Muscle of back (tissue), 13 donors: ENCODE results near the gene RUFY2. TPM values are rescaled to one million over a fixed set of nuclear protein-coding genes. Genes with fewer than 3 reads are reported as not detected.

ENCODE experiments used
- DNase-seq, 3 donors: peaks; one replicate each; pipeline versions ENCODE4 v3.0.0 to v3.0.0-alpha.2; 2013
- long read RNA-seq, 9 donors: transcript quantifications; one replicate each; lab custom pipeline, GENCODE V29; 2026
- polyA plus RNA-seq, 10 donors: library from polyadenylated mRNA; unstranded; fragments of 120-200 nt; gene quantifications; one replicate each; pipeline ENCODE4 v1.2.1, GENCODE V29; 2013; ENCODE audit not compliant: insufficient read length in 10 of 10

RUFY2 gene, protein sequence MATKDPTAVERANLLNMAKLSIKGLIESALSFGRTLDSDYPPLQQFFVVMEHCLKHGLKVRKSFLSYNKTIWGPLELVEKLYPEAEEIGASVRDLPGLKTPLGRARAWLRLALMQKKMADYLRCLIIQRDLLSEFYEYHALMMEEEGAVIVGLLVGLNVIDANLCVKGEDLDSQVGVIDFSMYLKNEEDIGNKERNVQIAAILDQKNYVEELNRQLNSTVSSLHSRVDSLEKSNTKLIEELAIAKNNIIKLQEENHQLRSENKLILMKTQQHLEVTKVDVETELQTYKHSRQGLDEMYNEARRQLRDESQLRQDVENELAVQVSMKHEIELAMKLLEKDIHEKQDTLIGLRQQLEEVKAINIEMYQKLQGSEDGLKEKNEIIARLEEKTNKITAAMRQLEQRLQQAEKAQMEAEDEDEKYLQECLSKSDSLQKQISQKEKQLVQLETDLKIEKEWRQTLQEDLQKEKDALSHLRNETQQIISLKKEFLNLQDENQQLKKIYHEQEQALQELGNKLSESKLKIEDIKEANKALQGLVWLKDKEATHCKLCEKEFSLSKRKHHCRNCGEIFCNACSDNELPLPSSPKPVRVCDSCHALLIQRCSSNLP
- polyA plus RNA-seq: 10 to 100 TPM; 10.4 to 27.9 (median 15.9) TPM
- long read RNA-seq, donor 1: 0 reads
- long read RNA-seq, donor 2, partial matches to known transcripts: 0 of 1 reads
- long read RNA-seq, donor 2, other reads (novel, unspliced or antisense): 0 of 1 reads
- long read RNA-seq, donor 3: 0 reads
- long read RNA-seq, donor 4: 0 reads
- long read RNA-seq, donor 5, partial matches to known transcripts: 0 of 2 reads
- long read RNA-seq, donor 5, other reads (novel, unspliced or antisense): 0 of 2 reads
- long read RNA-seq, donor 6: 0 reads
- long read RNA-seq, donor 7: 0 reads
- long read RNA-seq, donor 8, partial matches to known transcripts: 0 of 1 reads
- long read RNA-seq, donor 8, other reads (novel, unspliced or antisense): 0 of 1 reads
- long read RNA-seq, donor 9, partial matches to known transcripts: 9 of 17 reads
- long read RNA-seq, donor 9, other reads (novel, unspliced or antisense): 8 of 17 reads

DNA sequence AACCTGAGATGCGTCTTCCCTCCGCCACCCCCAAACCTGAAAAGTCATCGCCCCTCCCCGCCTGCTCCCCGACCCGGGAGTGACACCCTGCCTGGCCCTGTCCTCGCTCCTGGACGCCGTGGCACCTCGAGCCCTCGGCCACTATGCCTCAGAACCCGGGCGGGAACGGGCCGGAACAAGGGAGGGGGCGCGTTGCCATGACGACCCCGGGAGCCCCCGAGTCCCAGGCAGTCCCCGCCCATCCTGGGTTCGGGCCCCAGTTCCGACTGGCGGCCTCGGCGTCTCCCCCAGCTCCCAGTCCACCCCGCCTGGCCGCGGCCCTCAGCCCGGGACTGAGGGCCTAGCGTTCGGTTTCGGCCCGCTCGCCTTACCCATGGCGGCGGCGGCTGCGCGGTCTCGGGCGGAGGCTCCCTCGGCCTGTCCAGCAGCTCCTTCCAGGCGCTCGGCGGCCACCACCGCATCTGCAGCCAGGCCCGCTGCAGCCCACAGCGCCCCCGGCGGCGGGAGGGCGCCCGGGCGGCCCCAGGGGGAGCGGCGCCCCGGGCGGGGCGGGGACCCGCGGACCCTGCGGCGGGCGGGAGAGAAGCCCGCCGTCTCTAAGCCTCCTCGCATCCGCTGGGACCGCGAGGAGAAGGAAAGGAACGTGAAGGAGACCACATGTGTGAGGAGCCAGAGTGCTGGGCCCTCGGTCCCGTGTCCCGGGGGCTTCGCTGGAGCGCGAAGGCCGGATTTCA is at the start of gene RUFY2:
Gene RUFY2, minus strand, starts transcription at position 463 of the 734 bp plus-strand sequence. Its CDS starts 88 bp downstream, at position 375.
- peak; percentile 78 to 96 (median 90) for DNase-seq

GRCh38 chr10:68449698-68450097 is 42.6 kb upstream of the RUFY2 start:
- DNase-seq: peak; percentile 34 to 45 (median 38)

DNA sequence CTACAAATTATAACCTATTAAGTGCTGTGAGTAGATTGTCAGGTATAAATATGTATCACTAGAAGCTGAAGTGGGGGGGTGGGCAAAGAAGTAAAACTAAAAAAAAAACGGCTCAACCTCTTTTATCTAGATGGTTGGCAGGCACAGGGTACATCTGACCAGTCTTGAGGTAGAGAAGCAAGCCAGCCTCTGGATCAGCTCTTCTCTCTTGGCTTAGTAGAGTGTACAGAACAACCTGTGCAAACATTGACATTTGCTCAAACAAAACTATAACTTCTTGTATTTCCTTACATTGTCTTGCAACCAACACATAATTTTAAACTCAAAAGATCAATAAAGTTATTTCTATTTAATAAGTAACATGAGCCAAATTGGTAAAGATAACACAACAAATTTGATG is 39.1 kb upstream of the RUFY2 start:
- DNase-seq: no peak

GRCh38 chr10:68442971-68443370 is 35.9 kb upstream of the RUFY2 start:
- no peak for DNase-seq

DNA sequence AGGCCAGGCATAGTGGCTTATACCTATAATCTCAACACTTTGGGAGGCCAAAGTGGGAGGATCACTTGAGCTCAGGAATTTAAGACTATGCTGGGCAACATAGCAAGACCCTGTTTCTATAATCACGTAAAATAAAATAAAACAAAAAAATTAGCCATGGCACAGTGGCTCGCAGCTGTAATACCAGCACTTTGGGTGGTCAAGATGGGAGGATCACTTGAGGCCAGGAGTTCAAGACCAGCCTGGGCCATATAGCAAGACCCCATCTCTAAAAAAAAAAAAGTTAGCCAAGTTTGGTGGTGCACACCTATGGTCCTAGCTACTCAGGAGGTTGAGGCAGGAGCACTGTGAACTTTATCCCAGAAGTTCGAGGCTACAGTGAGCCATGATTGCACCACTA is 33.8 kb upstream of the RUFY2 start:
- DNase-seq: no peak

DNA sequence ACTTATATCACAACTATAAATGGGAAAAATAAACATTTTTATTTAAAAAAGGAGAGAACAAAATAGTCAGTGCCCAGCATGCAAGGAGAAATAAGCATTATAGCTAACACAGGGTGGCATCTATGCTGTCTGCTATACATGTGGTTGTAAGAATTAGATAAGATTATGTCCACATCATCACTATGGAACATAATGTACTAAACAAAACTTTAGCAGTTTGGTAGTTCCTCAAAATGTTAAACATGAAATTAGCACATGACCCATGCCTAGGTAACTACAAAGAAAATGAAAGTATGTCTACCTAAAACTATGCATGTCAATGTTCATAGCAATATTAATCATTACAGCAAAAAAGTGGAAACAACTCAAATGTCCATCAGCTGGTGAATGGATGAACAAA is 28.7 kb upstream of the RUFY2 start:
- no peak for DNase-seq

DNA sequence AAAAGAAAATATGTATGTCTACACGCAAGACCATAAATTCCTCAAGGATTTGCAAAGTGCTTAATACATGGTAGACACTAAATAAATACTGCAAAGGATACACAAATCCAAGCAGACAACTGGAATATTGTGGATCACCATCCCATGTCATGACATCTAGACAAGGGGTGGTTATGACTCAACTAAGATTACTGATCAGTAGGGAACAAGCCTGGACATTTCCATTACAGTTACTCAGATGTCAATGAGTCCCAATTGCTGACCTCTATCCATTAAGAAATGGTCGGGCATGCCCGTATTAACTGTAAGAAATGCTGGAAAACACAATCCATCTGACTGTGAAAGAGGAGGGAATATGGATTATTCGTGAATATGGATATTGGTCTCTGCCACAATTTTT is 27.6 kb upstream of the RUFY2 start:
- no peak for DNase-seq

- no peak for DNase-seq
These were observed 21.5 kb upstream of the RUFY2 start for GRCh38 chr10:68428396-68429104.

DNA sequence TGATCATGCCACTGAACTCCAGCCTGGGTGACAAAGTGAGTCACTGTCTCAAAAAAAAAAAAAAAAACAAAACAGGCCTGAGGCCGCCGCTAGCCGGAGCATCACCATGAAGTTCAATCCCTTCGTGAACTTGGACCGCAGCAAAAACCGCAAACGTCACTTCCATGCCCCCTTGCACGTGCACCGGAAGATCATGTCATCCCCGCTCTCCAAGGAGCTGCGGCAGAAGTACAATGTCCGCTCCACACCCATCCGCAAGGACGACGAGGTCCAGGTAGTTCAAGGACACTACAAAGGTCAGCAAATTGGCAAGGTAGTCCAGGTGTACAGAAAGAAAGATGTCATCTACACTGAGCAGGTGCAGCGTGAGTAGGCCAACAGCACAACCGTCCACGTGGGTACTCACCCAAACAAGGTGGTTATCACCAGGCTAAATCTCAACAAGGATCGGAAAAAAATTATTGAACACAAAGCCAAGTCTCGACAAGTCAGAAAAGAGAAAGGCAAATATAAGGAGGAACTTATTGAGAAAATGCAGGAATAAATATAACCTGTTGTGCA is 17.5 kb upstream of the RUFY2 start:
- no peak for DNase-seq

DNA sequence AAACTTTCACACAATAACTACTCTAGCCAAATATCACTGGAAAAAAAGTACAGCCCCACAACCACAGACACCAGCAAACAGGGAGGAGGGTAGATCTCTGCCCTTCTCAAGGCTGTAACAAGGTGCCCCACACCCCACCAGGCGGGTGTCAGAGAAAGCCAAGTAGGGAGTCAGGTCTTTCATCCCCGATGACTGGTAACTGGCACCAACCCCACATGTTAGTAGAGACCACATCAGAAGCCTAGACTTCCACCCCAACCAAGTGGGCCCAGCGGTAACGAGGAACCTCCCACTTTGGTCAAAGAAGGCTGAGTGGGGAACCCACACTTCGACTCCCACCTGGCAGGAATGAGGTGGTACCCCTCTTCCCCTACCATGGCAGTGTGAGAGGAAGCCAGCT is 16.4 kb upstream of the RUFY2 start:
- DNase-seq: no peak

- DNase-seq: no peak
These were observed 12.3 kb upstream of the RUFY2 start for GRCh38 chr10:68419376-68419775.

DNA sequence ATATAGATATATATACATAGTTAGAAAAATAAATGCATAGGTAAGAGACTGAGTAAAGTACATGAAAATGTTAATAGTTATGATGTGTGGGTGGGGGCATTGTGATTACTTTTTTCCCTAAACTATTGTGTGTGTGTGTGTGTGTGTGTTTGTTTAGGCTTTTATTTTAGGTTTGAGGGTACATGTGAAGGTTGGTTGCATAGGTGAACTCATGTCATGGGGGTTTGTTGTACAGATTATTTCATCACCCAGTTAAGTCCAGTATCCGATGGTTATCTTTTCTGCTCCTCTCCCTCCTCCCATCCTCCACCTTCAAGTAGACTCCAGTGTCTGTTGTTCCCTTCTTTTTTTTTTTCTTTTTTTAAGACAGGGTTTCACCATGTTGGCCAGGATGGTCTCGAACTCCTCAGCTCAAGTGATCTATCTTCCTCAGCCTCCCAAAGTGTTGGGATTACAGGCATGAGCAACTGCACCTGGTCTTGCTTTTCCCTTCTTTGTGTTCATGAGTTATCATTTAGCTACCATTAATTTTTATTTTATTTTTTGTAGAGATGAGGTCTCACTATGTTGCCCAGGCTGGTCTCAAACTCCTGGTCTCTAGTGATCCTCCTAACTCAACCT is 1.9 kb upstream of the RUFY2 start:
- DNase-seq: no peak

DNA sequence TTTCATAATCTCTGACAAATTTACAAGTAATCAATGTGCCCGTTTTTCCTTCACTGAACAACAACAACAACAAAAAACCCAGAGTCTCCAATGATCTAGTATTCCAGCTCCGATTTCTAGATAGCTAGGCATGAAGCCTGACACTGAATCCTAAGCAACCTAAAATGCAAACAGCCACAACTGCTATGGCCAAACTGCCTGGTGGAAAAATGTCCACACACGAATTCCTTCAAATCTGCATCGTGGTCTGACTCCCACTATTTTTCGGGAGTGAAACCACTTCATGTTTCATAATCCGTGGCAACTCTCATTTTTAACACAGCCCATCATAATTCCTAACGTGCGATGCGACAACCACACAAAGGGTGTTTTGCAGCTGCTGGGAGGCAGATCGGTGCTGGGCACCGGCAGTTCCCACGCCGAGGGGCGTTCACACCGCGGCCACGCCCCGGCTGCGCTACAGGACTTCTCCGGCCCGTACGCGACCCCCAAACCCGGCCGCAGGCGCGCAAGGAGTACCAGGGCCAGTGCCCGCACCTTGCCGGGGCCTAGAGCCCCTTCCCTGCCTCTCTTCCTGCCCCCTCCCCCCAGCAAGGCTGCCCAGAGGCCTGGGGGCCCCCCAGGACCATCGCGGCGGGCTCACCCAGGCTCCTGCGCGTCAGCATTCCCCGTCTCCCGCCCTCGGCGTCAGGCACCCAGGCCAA is 814 bp downstream of the RUFY2 start:
- peak; percentile 49 to 92 (median 68) for DNase-seq

GRCh38 chr10:68403701-68404100 is 3.4 kb downstream of the RUFY2 start:
- DNase-seq: no peak

GRCh38 chr10:68402276-68402675 is 4.8 kb downstream of the RUFY2 start:
- DNase-seq: no peak

GRCh38 chr10:68397005-68397404 is 10.1 kb downstream of the RUFY2 start:
- no peak for DNase-seq

- no peak for DNase-seq
These were observed 21.3 kb downstream of the RUFY2 start for GRCh38 chr10:68385740-68386139.

DNA sequence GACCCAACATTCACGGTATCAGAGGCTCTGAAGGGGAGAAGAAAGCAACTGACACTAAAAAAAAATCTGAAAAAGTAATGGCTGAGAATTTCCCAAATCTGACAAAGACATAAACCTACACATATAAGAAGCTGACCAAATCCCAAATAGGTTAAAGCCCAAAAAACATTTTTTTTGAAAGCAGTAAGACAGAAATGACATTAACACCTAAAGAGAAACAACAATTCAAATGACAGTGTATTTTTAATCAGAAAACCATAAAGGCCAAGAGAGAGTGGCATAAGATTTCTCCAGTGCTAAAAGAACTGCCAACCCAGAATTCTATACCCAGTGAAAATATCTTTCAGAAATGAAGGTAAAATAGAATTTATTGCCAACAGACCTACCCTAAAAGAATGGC is 35.5 kb downstream of the RUFY2 start:
- no peak for DNase-seq

GRCh38 chr10:68367121-68367520 is 40.0 kb downstream of the RUFY2 start:
- no peak for DNase-seq

GRCh38 chr10:68366600-68366999 is 40.5 kb downstream of the RUFY2 start:
- DNase-seq: no peak
